DOHH2 (cell line): ENCODE data around the gene COMT.

Experiments used
- H3F3A ChIP-seq: fragments of 200-600 bp; sonication (generic), shearing (Covaris generic); 2 replicates; pipeline ENCODE4 v1.6.0; 2016; ENCODE audit warnings: antibody characterized with exemption, mild to moderate bottlenecking; ENCODE audit not compliant: control insufficient read depth, insufficient read depth
- H3K27ac ChIP-seq: fragments of 200-600 bp; sonication (generic); 2 replicates; pipeline ENCODE4 v1.5.1; 2014; ENCODE audit warnings: low read depth, mild to moderate bottlenecking, low read length, moderate library complexity
- H3K27me3 ChIP-seq: fragments of 200-600 bp; sonication (generic); 2 replicates; pipeline ENCODE4 v1.6.1; 2014; ENCODE audit warnings: mild to moderate bottlenecking, low read length, mixed read lengths; ENCODE audit not compliant: control insufficient read depth
- H3K36me3 ChIP-seq: fragments of 200-600 bp; sonication (generic); 2 replicates; pipeline ENCODE4 v1.6.1; 2014; ENCODE audit warnings: mild to moderate bottlenecking, low read length, moderate library complexity, mixed read lengths; ENCODE audit not compliant: control insufficient read depth
- H3K4me1 ChIP-seq: fragments of 200-600 bp; sonication (generic); 2 replicates; pipeline ENCODE4 v1.6.1; 2014; ENCODE audit warnings: mild to moderate bottlenecking, low read length, mixed read lengths; ENCODE audit not compliant: control insufficient read depth
- H3K4me2 ChIP-seq: fragments of 200-600 bp; sonication (generic); 2 replicates; pipeline ENCODE4 v1.6.0; 2014; ENCODE audit warnings: mild to moderate bottlenecking, low read length, moderate library complexity
- H3K4me3 ChIP-seq: fragments of 200-600 bp; sonication (generic); 2 replicates; pipeline ENCODE4 v1.5.1; 2014; ENCODE audit warnings: mild to moderate bottlenecking, low read length, mixed read lengths
- H3K79me2 ChIP-seq: fragments of 200-600 bp; sonication (generic); 2 replicates; pipeline ENCODE4 v1.6.1; 2014; ENCODE audit warnings: mild to moderate bottlenecking, low read length, mixed read lengths; ENCODE audit not compliant: control insufficient read depth
- H3K9me2 ChIP-seq: fragments of 200-600 bp; sonication (generic); replicated peaks from 2 replicates; pipeline ENCODE4 v1.6.1; 2014; ENCODE audit warnings: mild to moderate bottlenecking, low read length, mixed read lengths; ENCODE audit not compliant: control insufficient read depth
- H3K9me3 ChIP-seq: fragments of 200-600 bp; sonication (generic); 2 replicates; pipeline ENCODE4 v1.6.1; 2014; ENCODE audit warnings: antibody characterized with exemption, low read length, mixed read lengths; ENCODE audit not compliant: control insufficient read depth, insufficient read depth
- H4K20me1 ChIP-seq: fragments of 200-600 bp; sonication (generic); 2 replicates; pipeline ENCODE4 v1.6.0; 2014; ENCODE audit warnings: low read depth, mild to moderate bottlenecking, antibody characterized with exemption, low read length, moderate library complexity; ENCODE audit not compliant: control insufficient read depth, insufficient read depth
- CTCF ChIP-seq: fragments of 200-600 bp; sonication (generic); IDR thresholded peaks from one replicate; pipeline ENCODE4 v1.5.1; 2014; ENCODE audit warnings: antibody characterized with exemption, mild to moderate bottlenecking, low read depth, low read length; ENCODE audit not compliant: poor library complexity, severe bottlenecking
- EZH2phosphoT487 ChIP-seq: fragments of 200-600 bp; sonication (generic); IDR thresholded peaks from 2 replicates; pipeline ENCODE4 v1.6.1; 2017; ENCODE audit warnings: borderline replicate concordance, mild to moderate bottlenecking, antibody characterized with exemption, low read length, moderate library complexity, mixed read lengths

Gene COMT

GRCh38 chr22:20010307-20011122 is 68.9 kb downstream of the COMT start:
- Histone ChIP-seq H3K27me3 (peaks cover 12% of the 10 kb centered on the region), H3K9me3 (no peaks in the 10 kb centered on the region), H3K4me2 (no peak overlapping the region), H3K4me3 (no peak overlapping the region), H3K79me2 (no peaks in the 10 kb centered on the region), H3K36me3 (no peaks in the 10 kb centered on the region), H3K27ac (no peak overlapping the region), H3F3A (no peaks in the 10 kb centered on the region), H3K4me1 (no peaks in the 10 kb centered on the region), H4K20me1 (no peaks in the 10 kb centered on the region), H3K9me2 (no peaks in the 10 kb centered on the region)
- TF ChIP-seq EZH2phosphoT487 (no peak), CTCF (no peak)

GRCh38 chr22:20011123-20011992 is 69.8 kb downstream of the COMT start:
- H3K4me3 ChIP-seq, result no peak overlapping the region
- H3K27me3 ChIP-seq, result peaks cover 20% of the 10 kb centered on the region
- no peak overlapping the region for H3K4me2 ChIP-seq
- no peaks in the 10 kb centered on the region for H3K36me3 ChIP-seq
- H3K9me2 ChIP-seq, result no peaks in the 10 kb centered on the region
- no peak overlapping the region for H3K27ac ChIP-seq
- no peak for TF ChIP-seq CTCF
- no peak for TF ChIP-seq EZH2phosphoT487
- H4K20me1 ChIP-seq, result no peaks in the 10 kb centered on the region
- peaks cover 5% of the 10 kb centered on the region for H3K4me1 ChIP-seq
- no peaks in the 10 kb centered on the region for H3K79me2 ChIP-seq
- no peaks in the 10 kb centered on the region for H3K9me3 ChIP-seq
- H3F3A ChIP-seq, result no peaks in the 10 kb centered on the region

- no peaks in the 10 kb centered on the region for H4K20me1 ChIP-seq
- no peaks in the 10 kb centered on the region for H3F3A ChIP-seq
- peaks cover 23% of the 10 kb centered on the region for H3K27me3 ChIP-seq
- H3K79me2 ChIP-seq, result no peaks in the 10 kb centered on the region
- no peak overlapping the region for H3K27ac ChIP-seq
- H3K4me3 ChIP-seq, result no peak overlapping the region
- H3K9me2 ChIP-seq, result no peaks in the 10 kb centered on the region
- peaks cover 7% of the 10 kb centered on the region for H3K4me1 ChIP-seq
- no peaks in the 10 kb centered on the region for H3K36me3 ChIP-seq
- H3K4me2 ChIP-seq, result no peak overlapping the region
- no peaks in the 10 kb centered on the region for H3K9me3 ChIP-seq
- TF ChIP-seq CTCF (no peak), EZH2phosphoT487 (no peak)
Observed at GRCh38 chr22:20011993-20012740, 70.6 kb downstream of the COMT start.
